IMR-90 (cell line): Measurements from ENCODE around the gene RPS19. TPM values are rescaled to one million over a fixed set of nuclear protein-coding genes. Genes with fewer than 3 reads are reported as not detected.

Source experiments
- ATAC-seq: fragments of 200-7000 bp; cut with Tn5 transposase; 2 replicates; pipeline ENCODE4 v1.9.1; 2020; ENCODE audit warnings: low read depth, mild to moderate bottlenecking, moderate library complexity
- BruUV-seq: library from RNA; stranded (reverse); fragments of 400-500 nt; replicated peaks from 2 replicates; lab custom pipeline; 2021; lab: Mats Ljungman, UMichigan
- CTCF ChIA-PET: fragments of 300-600 bp; formaldehyde crosslinking; extraction: SDS; loops from one replicate; lab custom pipeline; 2021; ENCODE audit warnings: antibody characterized with exemption; lab: Yijun Ruan, JAX
- POLR2A ChIA-PET: fragments of 300-600 bp; sonication (Branson Sonifier 250); formaldehyde crosslinking; loops from one replicate; lab custom pipeline; 2022; ENCODE audit warnings: antibody characterized with exemption; ENCODE audit not compliant: unreplicated experiment; lab: Charles Lee
- DNase-seq: peaks from one replicate; pipeline ENCODE4 v3.0.0; 2013
- H2AFZ ChIP-seq: replicated peaks from 2 replicates; pipeline ENCODE3; 2013; ENCODE audit warnings: low read length, mild to moderate bottlenecking; ENCODE audit not compliant: poor library complexity
- H2AK5ac ChIP-seq: 2 replicates; pipeline ENCODE4 v1.6.1; 2013; ENCODE audit warnings: low read depth, low read length, inconsistent platforms
- H2AK9ac ChIP-seq: replicated peaks from 2 replicates; pipeline ENCODE3; 2013; ENCODE audit warnings: mild to moderate bottlenecking, low read depth, low read length, moderate library complexity; ENCODE audit not compliant: poor library complexity
- H2BK120ac ChIP-seq: 2 replicates; pipeline ENCODE4 v1.6.1; 2013; ENCODE audit warnings: low read depth, low read length, inconsistent platforms
- H2BK15ac ChIP-seq: 3 replicates; pipeline ENCODE4 v1.6.1; 2013; ENCODE audit warnings: low read depth, low read length, inconsistent platforms
- H2BK20ac ChIP-seq: 2 replicates; pipeline ENCODE4 v1.6.1; 2013; ENCODE audit warnings: low read depth, mild to moderate bottlenecking, inconsistent platforms, low read length, moderate library complexity
- H2BK5ac ChIP-seq: 2 replicates; pipeline ENCODE4 v1.6.1; 2013; ENCODE audit warnings: mild to moderate bottlenecking, low read depth, low read length, inconsistent platforms; ENCODE audit not compliant: poor library complexity, severe bottlenecking
- H3K14ac ChIP-seq: replicated peaks from 2 replicates; pipeline ENCODE4 v1.6.1; 2013; ENCODE audit warnings: low read depth, low read length, inconsistent platforms
- H3K18ac ChIP-seq: 2 replicates; pipeline ENCODE4 v1.6.1; 2013; ENCODE audit warnings: low read depth, low read length, control low read depth
- H3K23ac ChIP-seq: 2 replicates; pipeline ENCODE4 v1.6.1; 2013; ENCODE audit warnings: low read depth, low read length, inconsistent platforms
- H3K27ac ChIP-seq: 2 replicates; pipeline ENCODE4 v1.5.1; 2013; ENCODE audit warnings: mild to moderate bottlenecking, control low read depth, low read length; ENCODE audit not compliant: insufficient read depth
- H3K27me3 ChIP-seq: 2 replicates; pipeline ENCODE4 v1.6.1; 2013; ENCODE audit warnings: low read length; ENCODE audit not compliant: control insufficient read depth, insufficient read depth
- H3K36me3 ChIP-seq: 2 replicates; pipeline ENCODE4 v1.6.1; 2013; ENCODE audit warnings: low read length, mixed read lengths; ENCODE audit not compliant: control insufficient read depth, insufficient read depth
- H3K4ac ChIP-seq: 2 replicates; pipeline ENCODE4 v1.6.1; 2013; ENCODE audit warnings: low read depth, low read length, inconsistent platforms
- H3K4me1 ChIP-seq: 2 replicates; pipeline ENCODE4 v1.6.1; 2013; ENCODE audit warnings: low read length, mixed read lengths; ENCODE audit not compliant: control insufficient read depth, insufficient read depth
- H3K4me2 ChIP-seq: 2 replicates; pipeline ENCODE4 v1.6.1; 2013; ENCODE audit warnings: low read depth, mild to moderate bottlenecking, control low read depth, low read length, moderate library complexity
- H3K4me3 ChIP-seq: 2 replicates; pipeline ENCODE4 v1.5.1; 2013; ENCODE audit warnings: low read depth, mild to moderate bottlenecking, control low read depth, low read length, moderate library complexity; ENCODE audit not compliant: insufficient read depth
- H3K56ac ChIP-seq: 2 replicates; pipeline ENCODE4 v1.6.1; 2013; ENCODE audit warnings: low read length, inconsistent platforms; ENCODE audit not compliant: insufficient read depth; ENCODE audit errors: extremely low read depth
- H3K79me1 ChIP-seq, 2 experiments: 2 replicates each; pipeline ENCODE4 v1.6.1; 2013; ENCODE audit warnings: low read length in 2 of 2, inconsistent platforms in 1 of 2, low read depth in 1 of 2
- H3K9ac ChIP-seq: 2 replicates; pipeline ENCODE4 v1.6.1; 2013; ENCODE audit warnings: low read depth, low read length, control low read depth
- H3K9me1 ChIP-seq: 2 replicates; pipeline ENCODE4 v1.6.1; 2013; ENCODE audit warnings: low read length, inconsistent platforms; ENCODE audit not compliant: insufficient read depth
- H3K9me3 ChIP-seq: 2 replicates; pipeline ENCODE4 v1.6.1; 2013; ENCODE audit warnings: low read length; ENCODE audit not compliant: control insufficient read depth, insufficient read depth
- H4K20me1 ChIP-seq: 2 replicates; pipeline ENCODE4 v1.6.1; 2013; ENCODE audit warnings: low read length, inconsistent platforms; ENCODE audit not compliant: insufficient read depth
- H4K5ac ChIP-seq: 2 replicates; pipeline ENCODE4 v1.6.1; 2013; ENCODE audit warnings: mild to moderate bottlenecking, low read depth, low read length, control low read depth
- H4K8ac ChIP-seq, 2 experiments: 2 replicates each; pipeline ENCODE4 v1.6.1; 2013; ENCODE audit warnings: low read depth in 2 of 2, low read length in 2 of 2, control low read depth in 1 of 2, inconsistent platforms in 1 of 2
- H4K91ac ChIP-seq: 2 replicates; pipeline ENCODE4 v1.6.1; 2013; ENCODE audit warnings: low read depth, low read length, inconsistent platforms; ENCODE audit not compliant: insufficient read depth
- BHLHE40 ChIP-seq: fragments of 150-350 bp; IDR thresholded peaks from 2 replicates; pipeline ENCODE4 v1.6.1; 2016; ENCODE audit warnings: mild to moderate bottlenecking, low read depth, low read length
- CHD1 ChIP-seq: IDR thresholded peaks from 2 replicates; pipeline ENCODE4 v1.6.1; 2012; ENCODE audit warnings: low read depth, low read length, improper control_type of control experiment
- ELK1 ChIP-seq: fragments of 150-350 bp; IDR thresholded peaks from 2 replicates; pipeline ENCODE4 v1.6.1; 2016; ENCODE audit warnings: low read depth, mild to moderate bottlenecking, low read length, moderate library complexity, borderline replicate concordance
- FOS ChIP-seq: fragments of 150-350 bp; IDR thresholded peaks from 2 replicates; pipeline ENCODE4 v1.6.1; 2016; ENCODE audit warnings: low read depth, low read length
- RFX5 ChIP-seq: IDR thresholded peaks from 2 replicates; pipeline ENCODE4 v1.8.0; 2012; ENCODE audit warnings: low read depth, mild to moderate bottlenecking, low read length, moderate library complexity
- USF2 ChIP-seq: fragments of 150-350 bp; IDR thresholded peaks from 2 replicates; pipeline ENCODE4 v1.6.1; 2017; ENCODE audit warnings: mild to moderate bottlenecking, antibody characterized with exemption, low read length, low read depth
- WGBS, 2 experiments: methylation state at CpG; one replicate each; pipeline versions ENCODE4 v1.1.5 to v1.1.7; 2013; ENCODE audit warnings: missing lambda C conversion rate in 2 of 2; ENCODE audit not compliant: insufficient read length in 1 of 2; ENCODE audit errors: extremely low coverage in 2 of 2; 5-methylcytosine and 5-hydroxymethylcytosine counted together
- dilution Hi-C: fragments of 300-500 bp; cut with HindIII; formaldehyde crosslinking; loops from one replicate; pipeline ENCODE4 v1.14.3; 2018; ENCODE audit warnings: low sequenced_read_pairs; ENCODE audit not compliant: unreplicated experiment
- in situ Hi-C: fragments of 300-500 bp; cut with MboI; formaldehyde crosslinking; loops from 3 replicates; pipeline ENCODE4 v1.14.3; 2019; ENCODE audit warnings: low sequenced_read_pairs, inconsistent platforms, mixed read lengths
- intact Hi-C: fragments of 100-400 bp; cut with micrococcal nuclease; formaldehyde crosslinking; loops from 2 replicates; pipeline ENCODE4 v1.10.0; 2022
- polyA plus RNA-seq, 3 experiments: library from polyadenylated mRNA; depleted of rRNA; stranded (reverse); fragments of >200 nt; gene quantifications; 2 replicates each; pipeline ENCODE4 v1.2.3, GENCODE V29; 2012; ENCODE audit warnings: low replicate concordance in 1 of 3
- total RNA-seq: library from RNA; depleted of rRNA; stranded (reverse); fragments of >200 nt; gene quantifications from 2 replicates; pipeline ENCODE4 v1.2.3, GENCODE V29; 2012

RPS19 gene
- total and polyA plus RNA-seq, 2 of the 4 experiments (the other 2 are of a cell fraction), result 230 to 3,988 TPM

GRCh38 chr19:41861116-41861768 lies 1.2 kb downstream of the RPS19 start:
- dilution Hi-C loops, result no loop called here
- H3K27me3 ChIP-seq, result no peaks in the 10 kb centered on the region
- peak overlapping the region; percentile 62 for H3K4me3 ChIP-seq
- H4K91ac ChIP-seq, result peak overlapping the region; percentile 91
- peak overlapping the region; percentile 100 for H3K4me2 ChIP-seq
- TF ChIP-seq BHLHE40 (no peak), CHD1 (no peak), FOS (no peak), RFX5 (no peak), ELK1 (no peak), USF2 (no peak)
- peak overlapping the region; percentile 87 for H2BK5ac ChIP-seq
- no peak overlapping the region for H2BK15ac ChIP-seq
- DNase-seq (no peak), ATAC-seq (no peak)
- BruUV-seq, result no TSS peak
- H2AK9ac ChIP-seq, result peak overlapping the region; percentile 95
- in situ Hi-C loops, result no loop called here
- peak overlapping the region; percentile 90 for H3K23ac ChIP-seq
- no peaks in the 10 kb centered on the region for H3K9me3 ChIP-seq
- H3K56ac ChIP-seq, result peak overlapping the region; percentile 97
- ChIA-PET CTCF (interaction anchor here (0.5 kb wide), 1 partner anchor 11 kb away, joined by 6 read pairs; no protein-coding TSS in a partner anchor), POLR2A (interaction anchor here (1.6 kb wide), 1 partner anchor 12 kb away, joined by 7 read pairs; no protein-coding TSS in a partner anchor)
- H3K79me1 ChIP-seq, result peaks cover 13 to 54% of the 10 kb centered on the region in 2 experiments; a peak in 3 of 4 replicates
- H3K14ac ChIP-seq, result peak overlapping the region; percentile 98
- peaks cover 22% of the 10 kb centered on the region for H3K9me1 ChIP-seq
- H4K5ac ChIP-seq, result peak overlapping the region; percentile 69
- intact Hi-C loops, result no loop called here
- H3K27ac ChIP-seq, result peak overlapping the region; percentile 99
- peaks cover 55% of the 10 kb centered on the region for H4K20me1 ChIP-seq
- H2AFZ ChIP-seq, result no peak overlapping the region
- peaks cover 12% of the 10 kb centered on the region for H3K4me1 ChIP-seq
- H2BK120ac ChIP-seq, result no peak overlapping the region
- H2AK5ac ChIP-seq, result peak overlapping the region; percentile 98
- H3K4ac ChIP-seq, result peak overlapping the region; percentile 94
- no peak overlapping the region for H2BK20ac ChIP-seq
- 60% methylated on average over 1 of the region's 9 CpGs; no CpG with 5 or more reads in 1 of the 2 experiments for WGBS, 2 experiments
- peaks cover 45% of the 10 kb centered on the region for H3K36me3 ChIP-seq
- peak overlapping the region; percentile 100 for H3K9ac ChIP-seq
- peak overlapping the region; percentile 5; the same call in 1 of the 2 replicates for H3K18ac ChIP-seq
- peak overlapping the region; percentile 88 to 93; a peak in 3 of 4 replicates for H4K8ac ChIP-seq
